GM18526 (cell line): ENCODE measurements around the gene EHMT1.

Experiments used
- POLR2A ChIP-seq: IDR thresholded peaks from 3 replicates; pipeline ENCODE4 v1.6.1; 2011; ENCODE audit not compliant: insufficient read length; ENCODE audit errors: extremely low read depth

EHMT1 gene

DNA sequence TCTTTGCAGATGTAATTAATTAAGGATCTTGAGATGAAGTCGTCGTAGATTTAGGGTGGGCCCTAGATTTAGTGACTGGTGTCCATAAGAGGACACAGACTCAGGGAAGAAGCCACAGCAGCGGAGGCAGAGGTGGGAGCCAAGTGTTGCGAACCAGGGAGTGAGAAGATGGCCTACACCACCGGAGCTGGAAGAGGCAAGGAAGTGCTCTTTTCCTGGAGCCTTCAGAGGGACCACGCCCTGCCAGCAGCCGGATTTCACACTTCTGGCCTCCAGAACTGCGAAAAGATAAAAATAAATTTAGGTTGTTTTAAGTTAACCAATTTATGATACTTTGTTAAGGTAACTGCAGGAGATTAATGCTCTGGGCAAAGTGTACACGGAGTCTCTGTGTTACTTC is 30.7 kb downstream of the EHMT1 start:
- no peak for TF ChIP-seq POLR2A

DNA sequence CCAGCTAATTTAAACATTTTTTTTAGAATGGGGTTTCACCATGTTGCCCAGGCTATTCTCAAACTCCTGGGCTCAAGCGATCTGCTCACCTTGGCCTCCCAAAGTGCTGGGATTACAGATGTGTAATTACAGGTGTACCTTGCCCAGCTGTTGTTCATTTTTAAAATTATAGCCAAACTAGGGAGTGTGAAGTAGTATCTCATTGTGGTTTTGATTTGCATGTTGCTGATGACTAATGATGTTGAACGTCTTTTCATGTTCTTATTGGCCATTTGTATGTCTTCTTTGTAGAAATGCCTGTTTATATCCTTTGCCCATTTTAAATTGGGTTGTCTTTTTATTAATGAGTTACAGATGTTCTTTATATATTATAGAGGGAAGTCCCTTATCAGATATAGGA is 31.5 kb downstream of the EHMT1 start:
- TF ChIP-seq POLR2A = no peak

GRCh38 chr9:137650779-137651178 is 32.0 kb downstream of the EHMT1 start:
- TF ChIP-seq POLR2A = no peak

GRCh38 chr9:137656416-137656815 is 37.6 kb downstream of the EHMT1 start:
- no peak for TF ChIP-seq POLR2A

- TF ChIP-seq POLR2A = no peak
Measured at GRCh38 chr9:137657606-137658005, 38.8 kb downstream of the EHMT1 start.

DNA sequence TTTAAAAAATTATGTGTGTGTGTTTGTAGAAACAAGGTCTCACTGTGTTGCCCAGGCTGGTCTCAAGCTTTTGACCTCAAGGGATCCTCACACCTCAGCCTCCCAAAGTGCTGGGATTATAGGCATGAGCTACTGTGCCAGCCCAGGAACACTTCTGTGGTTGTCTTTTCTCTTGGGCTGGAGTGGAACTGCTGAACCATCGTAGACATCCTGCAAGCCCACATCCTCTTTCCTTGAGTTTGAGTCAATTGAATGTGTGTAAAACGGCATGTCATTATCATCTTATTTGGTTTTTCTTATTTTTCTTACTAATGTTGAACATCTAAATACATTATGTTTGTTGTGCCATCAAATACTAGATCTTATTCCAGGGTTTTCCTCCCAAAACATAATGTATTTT is 40.0 kb downstream of the EHMT1 start:
- TF ChIP-seq POLR2A = no peak

GRCh38 chr9:137660144-137660543 is 41.3 kb downstream of the EHMT1 start:
- no peak for TF ChIP-seq POLR2A

GRCh38 chr9:137663584-137663983 is 44.8 kb downstream of the EHMT1 start:
- TF ChIP-seq POLR2A = no peak

DNA sequence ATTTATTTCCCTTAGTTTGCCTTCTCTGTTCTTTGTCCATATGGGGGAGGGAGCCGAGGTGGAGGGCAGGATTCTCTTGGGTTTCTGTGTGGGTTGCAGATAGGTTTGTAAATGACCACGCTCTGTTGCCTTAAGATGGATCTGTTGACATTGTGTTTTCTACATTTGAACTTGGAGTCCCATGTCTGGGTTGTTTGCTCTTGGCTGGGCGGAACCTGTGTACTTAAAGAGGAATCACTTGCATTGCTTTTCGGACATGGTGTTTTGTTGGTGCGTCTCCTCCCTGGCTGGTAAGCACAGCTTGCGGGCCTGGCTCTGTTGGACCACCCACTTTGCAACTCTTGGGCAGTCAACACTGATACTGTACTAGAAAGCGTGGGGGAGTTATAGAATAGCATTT is 45.9 kb downstream of the EHMT1 start:
- no peak for TF ChIP-seq POLR2A

- TF ChIP-seq POLR2A = no peak
Measured at GRCh38 chr9:137665226-137665625, 46.4 kb downstream of the EHMT1 start.

DNA sequence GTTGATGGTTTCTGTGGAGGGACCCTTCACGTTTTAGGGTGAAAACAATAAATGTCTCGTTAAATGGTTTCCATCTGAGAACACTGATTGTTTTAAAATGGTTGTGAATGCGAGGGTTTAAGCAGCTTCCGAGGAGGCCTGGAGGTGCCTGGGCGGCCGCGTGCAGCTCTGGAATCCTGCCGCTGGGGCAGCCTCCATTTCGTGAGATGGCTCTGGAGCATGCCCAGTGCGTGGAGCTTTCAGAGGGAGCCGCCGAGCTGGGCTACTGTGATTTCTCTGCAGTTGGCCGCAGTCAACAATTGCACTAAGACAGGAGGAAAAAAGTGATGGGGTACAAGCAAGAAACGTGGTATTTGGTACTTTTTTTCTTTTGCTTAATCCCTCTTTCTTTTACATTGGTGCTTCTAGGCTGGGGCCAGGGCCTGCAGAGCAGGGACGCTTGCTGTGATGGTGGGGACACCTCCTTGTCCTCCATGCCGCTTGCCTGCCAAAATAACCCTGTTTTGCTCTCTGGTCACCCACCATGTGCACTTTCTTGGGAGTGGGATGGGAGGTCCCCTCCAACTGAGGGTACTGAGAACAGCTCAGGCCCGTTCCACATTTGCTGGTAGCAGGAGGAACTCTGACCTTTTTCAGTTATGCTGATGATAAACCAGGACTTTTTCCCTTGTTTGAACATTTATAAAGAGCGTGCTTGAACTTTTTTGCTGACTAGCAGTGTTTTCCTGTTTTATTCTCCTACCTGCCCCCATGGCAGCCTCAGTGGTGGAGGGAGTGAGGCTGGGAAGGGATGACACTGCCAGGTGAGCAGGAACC is 47.1 kb downstream of the EHMT1 start:
- no peak for TF ChIP-seq POLR2A

- TF ChIP-seq POLR2A = no peak
Measured at GRCh38 chr9:137666513-137666822, 47.7 kb downstream of the EHMT1 start.

DNA sequence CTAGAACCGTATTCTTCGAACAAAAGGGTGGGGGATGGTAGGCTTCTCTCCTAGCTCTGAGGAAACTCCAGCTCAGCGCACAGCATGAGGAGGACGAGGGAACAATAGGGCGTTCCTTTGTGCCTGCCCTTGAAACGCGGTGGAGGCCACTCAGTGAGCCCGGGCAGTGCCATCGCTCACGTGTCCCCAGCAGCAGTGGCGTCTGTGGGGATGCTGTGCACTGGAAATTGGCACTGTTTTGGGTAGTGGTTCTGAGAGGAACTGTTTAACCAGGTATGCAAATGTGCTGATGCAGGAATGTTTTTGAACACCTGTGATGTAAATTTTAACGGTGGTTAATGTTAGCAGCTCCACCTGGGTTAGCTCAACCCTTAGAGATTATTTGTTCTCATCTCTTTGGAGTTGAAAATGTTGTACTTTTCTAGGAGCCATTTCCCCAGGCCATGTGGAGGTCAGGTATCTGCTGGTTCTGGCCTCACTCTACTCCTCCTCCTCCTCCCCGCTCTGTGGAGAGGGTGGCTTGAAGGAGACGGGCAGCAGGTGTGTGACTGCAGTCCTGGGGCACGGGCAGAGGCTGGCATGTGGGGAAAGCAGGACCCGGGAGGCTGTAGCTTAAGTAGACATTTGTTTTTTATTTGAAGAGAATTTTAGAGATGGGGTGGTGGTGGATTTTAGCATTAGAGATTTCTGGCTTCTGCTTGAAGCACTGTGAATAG is 48.3 kb downstream of the EHMT1 start:
- no peak for TF ChIP-seq POLR2A

- TF ChIP-seq POLR2A = no peak
Measured at GRCh38 chr9:137668203-137668602, 49.4 kb downstream of the EHMT1 start.

- TF ChIP-seq POLR2A = no peak
Measured at GRCh38 chr9:137669261-137669672, 50.5 kb downstream of the EHMT1 start.

- TF ChIP-seq POLR2A = no peak
Measured at GRCh38 chr9:137670391-137671195, 51.8 kb downstream of the EHMT1 start.
